NT2/D1 (cell line): ENCODE measurements around the gene PML.

ENCODE experiments used
- SUZ12 ChIP-seq: IDR thresholded peaks from 2 replicates; pipeline ENCODE4 v1.6.1; 2011; ENCODE audit not compliant: insufficient read length, insufficient read depth; ENCODE audit errors: extremely low read depth
- YY1 ChIP-seq: IDR thresholded peaks from 2 replicates; pipeline ENCODE4 v1.6.1; 2011; ENCODE audit not compliant: insufficient read length, insufficient read depth

GRCh38 chr15:74028646-74029045 lies 34.1 kb downstream of the PML start:
- TF ChIP-seq YY1 (no peak), SUZ12 (no peak)
